Liver (tissue), 9 donors: ENCODE measurements around the gene LHB. TPM values are rescaled to one million over a fixed set of nuclear protein-coding genes. Genes with fewer than 3 reads are reported as not detected.

Experiments used
- DNase-seq: peaks from one replicate; pipeline ENCODE4 v3.0.0-alpha.2; 2017; ENCODE audit warnings: low spot score
- H3K27ac ChIP-seq, 2 donors: one replicate each; pipeline ENCODE4 v1.7.0; 2013; ENCODE audit warnings: inconsistent platforms in 2 of 2, low read length in 2 of 2, control low read depth in 1 of 2, low read depth in 1 of 2, mild to moderate bottlenecking in 1 of 2
- H3K27me3 ChIP-seq, 4 donors: one replicate each; pipeline versions ENCODE4 v1.6.1 to v1.7.0; 2013; ENCODE audit warnings: low read length in 3 of 4, inconsistent platforms in 1 of 4, mild to moderate bottlenecking in 1 of 4, moderate library complexity in 1 of 4; ENCODE audit not compliant: control insufficient read depth in 4 of 4, insufficient read depth in 4 of 4
- H3K36me3 ChIP-seq, 4 donors: one replicate each; pipeline versions ENCODE4 v1.6.1 to v1.7.0; 2013; ENCODE audit warnings: low read length in 3 of 4, mild to moderate bottlenecking in 3 of 4, low read depth in 1 of 4, moderate library complexity in 1 of 4; ENCODE audit not compliant: control insufficient read depth in 4 of 4, insufficient read depth in 3 of 4
- H3K4me1 ChIP-seq, 4 donors: one replicate each; pipeline versions ENCODE4 v1.6.1 to v1.7.0; 2013; ENCODE audit warnings: low read length in 3 of 4, mild to moderate bottlenecking in 3 of 4, moderate library complexity in 1 of 4; ENCODE audit not compliant: control insufficient read depth in 4 of 4, insufficient read depth in 4 of 4
- H3K4me3 ChIP-seq, 3 donors: one replicate each; pipeline versions ENCODE4 v1.6.1 to v1.7.0; 2013; ENCODE audit warnings: low read length in 3 of 3, control low read depth in 1 of 3, low read depth in 1 of 3, mild to moderate bottlenecking in 1 of 3
- H3K9ac ChIP-seq, 2 donors: one replicate each; pipeline ENCODE4 v1.7.0; 2013; ENCODE audit warnings: low read length in 2 of 2, mild to moderate bottlenecking in 2 of 2, moderate library complexity in 2 of 2, control low read depth in 1 of 2, low read depth in 1 of 2
- H3K9me3 ChIP-seq, 4 donors: one replicate each; pipeline versions ENCODE4 v1.6.1 to v1.7.0; 2013; ENCODE audit warnings: low read length in 3 of 4; ENCODE audit not compliant: control insufficient read depth in 4 of 4
- CTCF ChIP-seq: fragments of 150-350 bp; IDR thresholded peaks from 2 replicates; pipeline ENCODE4 v1.5.1; 2017; ENCODE audit warnings: improper control_type of control experiment, low read depth, low read length; ENCODE audit not compliant: missing input control
- GABPA ChIP-seq, 2 donors: IDR thresholded peaks in 1 of 2; conservative IDR thresholded peaks in 1 of 2; 2 replicates each; pipeline ENCODE4 v1.6.1; 2016; ENCODE audit warnings: antibody characterized with exemption in 2 of 2, mild to moderate bottlenecking in 1 of 2, moderate library complexity in 1 of 2
- HNF4G ChIP-seq: IDR thresholded peaks from 2 replicates; pipeline ENCODE4 v1.6.1; 2016; ENCODE audit warnings: antibody characterized with exemption
- JUND ChIP-seq, 2 donors: IDR thresholded peaks; 2 replicates each; pipeline ENCODE4 v1.6.1; 2016; ENCODE audit warnings: antibody characterized with exemption in 2 of 2
- MAX ChIP-seq: IDR thresholded peaks from 2 replicates; pipeline ENCODE4 v1.6.1; 2016; ENCODE audit warnings: antibody characterized with exemption
- NR2F2 ChIP-seq: IDR thresholded peaks from 2 replicates; pipeline ENCODE4 v1.6.1; 2016; ENCODE audit warnings: antibody characterized with exemption
- RAD21 ChIP-seq, 2 donors: IDR thresholded peaks; 2 replicates each; pipeline ENCODE4 v1.6.1; 2016; ENCODE audit warnings: antibody characterized with exemption in 2 of 2, mild to moderate bottlenecking in 2 of 2
- SP1 ChIP-seq: IDR thresholded peaks from 2 replicates; pipeline ENCODE4 v1.6.1; 2018; ENCODE audit warnings: antibody characterized with exemption, mild to moderate bottlenecking
- WGBS: extraction: QIAGEN DNeasy Blood & Tissue Kit; methylation state at CpG from one replicate; pipeline ENCODE4 v1.1.7; 2013; 5-methylcytosine and 5-hydroxymethylcytosine counted together
- polyA plus RNA-seq, 2 donors: library from polyadenylated mRNA; stranded (reverse) in 1 of 2; unstranded in 1 of 2; fragments of 200-250 nt in 1 of 2; fragments of >200 nt in 1 of 2; fragmentation: Nextera tagmentation in 1 of 2; extraction: Ambion mirVana in 1 of 2; gene quantifications; one replicate each; pipeline versions ENCODE4 v1.2.1 to v1.2.3, GENCODE V29; 2013 to 2015
- total RNA-seq, 2 donors: library from RNA; depleted of rRNA; stranded (reverse); fragments of >200 nt; gene quantifications; one replicate each; pipeline ENCODE4 v1.2.3, GENCODE V29; 2014
- donor health status: healthy.
- donor health status: healthy.
- donor health status: healthy.
- donor health status: healthy.
- donor health status: healthy.

Gene LHB
- total and polyA plus RNA-seq, 4 donors: not detected

- Histone ChIP-seq H3K4me1 (no peaks in the 10 kb centered on the region), H3K9ac (no peak overlapping the region), H3K36me3 (peaks cover 1 to 31% (median 12%) of the 10 kb centered on the region in 4 donors), H3K9me3 (no peaks in the 10 kb centered on the region), H3K27me3 (no peaks in the 10 kb centered on the region), H3K4me3 (no peak overlapping the region), H3K27ac (no peak overlapping the region)
- peak; percentile 52 for DNase-seq
- WGBS: 94% methylated on average over 13 of the region's 13 CpGs
- no peak for TF ChIP-seq HNF4G
These were observed 40.7 kb downstream of the LHB start for GRCh38 chr19:48975947-48976847.

GRCh38 chr19:48970923-48971395 is 45.9 kb downstream of the LHB start:
- Histone ChIP-seq H3K9me3 (no peaks in the 10 kb centered on the region), H3K9ac (no peak overlapping the region), H3K27ac (no peak overlapping the region), H3K4me1 (peaks cover 0 to 18% (median 15%) of the 10 kb centered on the region in 4 donors), H3K4me3 (no peak overlapping the region), H3K36me3 (peaks cover 5 to 20% (median 14%) of the 10 kb centered on the region in 4 donors), H3K27me3 (no peaks in the 10 kb centered on the region)
- peak; percentile 92 for DNase-seq
- TF ChIP-seq NR2F2 (no peak), RAD21 (IDR thresholded peaks at IDR 0.05) (peak; percentile 89 to 92), CTCF (peak; percentile 83)
- 29% methylated on average over 19 of the region's 19 CpGs for WGBS

GRCh38 chr19:48970139-48970766 is 46.6 kb downstream of the LHB start:
- DNase-seq: no peak
- H3K27me3 ChIP-seq: no peaks in the 10 kb centered on the region
- peaks cover 0 to 19% (median 15%) of the 10 kb centered on the region in 4 donors for H3K4me1 ChIP-seq
- H3K27ac ChIP-seq: no peak overlapping the region
- 93% methylated on average over 23 of the region's 23 CpGs for WGBS
- no peak overlapping the region for H3K4me3 ChIP-seq
- H3K36me3 ChIP-seq: peaks cover 5 to 18% (median 14%) of the 10 kb centered on the region in 4 donors
- H3K9me3 ChIP-seq: no peaks in the 10 kb centered on the region
- TF ChIP-seq NR2F2 (no peak), MAX (no peak), JUND (IDR thresholded peaks at IDR 0.05) (no peak), GABPA (IDR thresholded peaks at IDR 0.05 in 1 of 2, conservative IDR thresholded peaks at IDR 0.05 in 1 of 2) (no peak), SP1 (no peak)
- H3K9ac ChIP-seq: no peak overlapping the region
